CD4-positive, alpha-beta T cell treated with Interleukin-15 for 4 hours (primary cell): Measurements from ENCODE around the gene TMC8.
A peak's percentile ranks its signal among the peaks of the same experiment; 100 is the strongest.

Experiments used
- DNase-seq: peaks from one replicate; pipeline ENCODE4 v3.0.0-alpha.2; 2020; ENCODE audit warnings: low spot score

TMC8 gene

GRCh38 chr17:78183916-78184315 is 53.3 kb downstream of the TMC8 start:
- no peak for DNase-seq

- DNase-seq: no peak
Observed at GRCh38 chr17:78184351-78184750, 53.8 kb downstream of the TMC8 start.

GRCh38 chr17:78184868-78185267 is 54.3 kb downstream of the TMC8 start:
- no peak for DNase-seq

GRCh38 chr17:78185981-78186691 is 55.6 kb downstream of the TMC8 start:
- DNase-seq: no peak

GRCh38 chr17:78186692-78187595 is 56.4 kb downstream of the TMC8 start, which contains the start of the genes AFMID and TK1:
AFMID (plus strand) TSS chr17:78187362; CDS start chr17:78187371, 9 bp downstream.
TK1 (minus strand) TSS chr17:78187052; CDS start chr17:78186994, 58 bp downstream.
- DNase-seq: peak; percentile 87
